ENCODE results near the gene BRPF1.

BRPF1 gene

GRCh38 chr3:9730657-9731205, 804 bp upstream of the BRPF1 start:
- peak in 8 of 51 donors; percentile 57 to 89 (median 76) for DNase-seq

DNA sequence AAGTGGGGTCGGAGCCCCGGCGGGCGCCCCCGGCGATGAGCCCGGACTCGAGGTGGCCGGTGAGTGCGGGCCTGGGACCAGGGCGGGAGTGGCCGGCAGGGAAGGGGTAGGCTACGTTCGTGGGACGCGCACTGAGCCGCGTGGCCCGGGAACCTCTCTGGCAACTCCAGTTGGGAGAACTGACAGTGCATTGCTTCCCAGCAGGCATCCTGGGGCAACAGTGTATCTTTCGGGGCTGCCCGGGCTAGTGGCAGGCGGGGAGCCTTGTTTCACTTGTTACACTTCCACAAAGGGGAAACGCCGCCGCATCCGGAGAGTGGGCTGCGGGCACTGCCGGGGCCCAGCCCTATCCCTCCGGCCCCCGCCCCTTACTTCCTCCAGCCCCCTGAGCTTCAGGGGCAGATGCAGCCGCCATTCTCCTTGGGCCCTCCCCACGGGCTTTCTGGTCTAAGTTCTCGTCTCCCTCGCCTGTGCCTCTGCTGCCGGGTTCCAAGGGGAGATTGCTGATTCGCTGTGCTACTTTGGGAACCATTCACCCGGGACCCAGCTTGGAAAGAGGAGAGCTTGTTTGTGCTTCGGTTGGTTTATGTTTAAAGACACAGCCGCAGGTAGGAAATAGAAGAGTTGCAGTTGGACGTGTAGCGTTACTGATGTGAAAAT, 675 bp downstream of the BRPF1 start:
- peak in 1 of 51 donors; percentile 40 for DNase-seq

GRCh38 chr3:9732740-9733115, 1.2 kb downstream of the BRPF1 start:
- peak in 2 of 51 donors; percentile 6 to 26 for DNase-seq

GRCh38 chr3:9736831-9737230, 5.3 kb downstream of the BRPF1 start:
- peak in 2 of 51 donors; percentile 38 to 41 for DNase-seq

DNA sequence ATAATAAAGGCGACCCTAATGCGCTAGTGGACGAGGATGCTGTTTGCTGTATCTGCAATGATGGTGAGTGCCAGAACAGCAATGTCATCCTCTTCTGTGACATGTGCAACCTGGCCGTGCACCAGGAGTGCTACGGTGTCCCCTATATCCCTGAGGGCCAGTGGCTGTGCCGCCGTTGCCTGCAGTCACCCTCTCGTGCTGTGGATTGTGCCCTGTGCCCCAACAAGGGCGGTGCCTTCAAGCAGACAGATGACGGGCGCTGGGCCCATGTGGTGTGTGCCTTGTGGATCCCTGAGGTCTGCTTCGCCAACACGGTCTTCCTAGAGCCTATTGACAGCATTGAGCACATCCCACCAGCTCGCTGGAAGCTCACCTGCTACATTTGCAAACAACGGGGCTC, 7.6 kb downstream of the BRPF1 start:
- DNase-seq: no peak

GRCh38 chr3:9742560-9742959, 11.0 kb downstream of the BRPF1 start:
- DNase-seq: no peak

DNA sequence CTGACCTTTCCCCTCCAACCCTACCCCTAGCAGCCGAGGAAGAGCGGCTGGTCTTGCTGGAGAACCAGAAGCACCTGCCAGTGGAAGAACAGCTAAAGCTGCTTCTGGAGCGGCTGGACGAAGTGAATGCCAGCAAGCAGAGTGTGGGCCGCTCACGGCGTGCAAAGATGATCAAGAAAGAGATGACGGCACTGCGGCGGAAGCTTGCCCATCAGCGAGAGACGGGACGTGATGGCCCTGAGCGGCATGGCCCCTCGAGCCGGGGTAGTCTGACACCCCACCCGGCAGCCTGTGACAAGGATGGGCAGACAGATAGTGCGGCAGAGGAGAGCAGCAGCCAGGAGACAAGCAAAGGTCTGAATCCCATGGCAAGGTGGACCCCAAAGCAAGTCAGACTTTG, 12.0 kb downstream of the BRPF1 start:
- DNase-seq: no peak

DNA sequence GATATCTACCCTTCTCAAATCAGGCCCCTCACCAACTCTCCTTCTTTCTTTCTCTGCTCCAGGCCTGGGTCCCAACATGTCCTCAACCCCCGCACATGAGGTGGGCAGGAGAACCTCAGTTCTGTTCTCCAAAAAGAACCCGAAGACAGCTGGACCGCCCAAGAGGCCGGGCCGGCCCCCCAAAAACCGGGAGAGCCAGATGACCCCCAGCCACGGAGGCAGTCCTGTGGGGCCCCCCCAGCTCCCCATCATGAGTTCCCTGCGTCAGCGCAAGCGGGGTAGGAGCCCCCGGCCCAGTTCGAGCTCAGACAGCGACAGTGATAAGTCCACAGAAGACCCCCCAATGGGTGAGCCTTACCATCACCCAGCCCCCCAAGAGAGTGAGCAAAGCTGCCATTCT, 12.6 kb downstream of the BRPF1 start:
- DNase-seq: no peak

GRCh38 chr3:9745521-9745920, 14.0 kb downstream of the BRPF1 start:
- DNase-seq: no peak

DNA sequence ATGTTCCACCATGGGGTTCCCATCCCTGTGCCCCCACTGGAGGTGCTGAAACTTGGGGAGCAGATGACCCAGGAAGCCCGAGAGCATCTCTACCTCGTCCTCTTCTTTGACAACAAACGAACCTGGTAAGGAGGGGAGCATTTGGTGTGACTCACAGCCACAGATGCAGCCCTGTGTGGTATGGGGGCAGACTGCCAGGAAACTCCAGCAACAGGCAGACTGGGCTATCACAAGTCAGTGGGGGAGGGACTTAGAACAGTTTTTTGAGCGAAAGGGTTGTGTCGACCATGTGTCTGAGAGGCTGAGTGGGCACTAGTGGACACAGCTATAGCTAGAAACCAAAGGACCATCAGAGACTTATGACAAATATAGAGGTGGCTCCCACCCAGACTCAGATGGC, 14.8 kb downstream of the BRPF1 start:
- DNase-seq: peak in 1 of 51 donors; percentile 35

GRCh38 chr3:9747267-9747666, 15.7 kb downstream of the BRPF1 start:
- no peak for DNase-seq

GRCh38 chr3:9748031-9748430, 16.5 kb downstream of the BRPF1 start:
- DNase-seq: no peak

- DNase-seq: no peak
Measured at GRCh38 chr3:9749296-9749644, 17.7 kb downstream of the BRPF1 start.

- peak; percentile 69 to 98 (median 94) for DNase-seq
Measured at GRCh38 chr3:9749645-9750555, 18.4 kb downstream of the BRPF1 start, which contains the start of gene OGG1. OGG1 (plus strand) TSS chr3:9749952; CDS start chr3:9750287, 335 bp downstream.

- DNase-seq: no peak
Measured at GRCh38 chr3:9750556-9751411, 19.2 kb downstream of the BRPF1 start.

GRCh38 chr3:9754678-9755077, 23.1 kb downstream of the BRPF1 start:
- DNase-seq: no peak

- no peak for DNase-seq
Measured at GRCh38 chr3:9757427-9757826, 25.9 kb downstream of the BRPF1 start.

DNA sequence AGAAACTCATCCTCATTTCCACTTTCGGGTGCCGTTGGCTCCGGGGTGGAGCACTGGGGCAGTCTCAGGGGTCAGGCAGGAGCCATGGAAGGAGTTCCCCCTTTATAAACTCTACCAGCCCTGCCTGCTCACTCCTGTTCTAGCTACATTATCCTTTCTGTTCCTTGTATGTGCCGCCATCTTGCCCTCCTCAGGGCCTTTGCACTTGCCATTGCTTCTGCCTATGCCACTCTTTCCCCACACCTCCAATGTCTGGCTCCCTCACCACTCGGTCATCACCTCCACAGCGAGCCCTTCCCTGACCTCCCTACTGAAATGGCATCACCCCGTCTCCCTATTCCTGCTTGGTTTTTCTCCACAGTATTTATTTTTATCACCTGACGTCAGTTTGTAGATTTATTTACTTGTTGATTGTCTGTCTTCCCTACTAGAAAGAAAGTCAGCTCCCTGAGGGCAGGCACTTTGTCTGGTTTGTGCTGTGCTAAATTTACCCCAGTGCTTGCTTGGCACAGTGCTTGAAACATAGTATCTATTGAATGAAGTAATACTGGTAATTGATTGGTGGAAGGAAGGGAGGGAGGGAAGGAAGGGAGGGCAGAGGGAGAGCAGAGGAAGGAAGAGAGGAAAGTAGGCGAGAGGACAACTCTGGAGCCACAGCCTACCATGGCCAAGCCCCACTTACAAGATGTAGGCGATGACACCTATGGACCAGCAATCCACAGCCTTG, 29.4 kb downstream of the BRPF1 start:
- DNase-seq: no peak

DNA sequence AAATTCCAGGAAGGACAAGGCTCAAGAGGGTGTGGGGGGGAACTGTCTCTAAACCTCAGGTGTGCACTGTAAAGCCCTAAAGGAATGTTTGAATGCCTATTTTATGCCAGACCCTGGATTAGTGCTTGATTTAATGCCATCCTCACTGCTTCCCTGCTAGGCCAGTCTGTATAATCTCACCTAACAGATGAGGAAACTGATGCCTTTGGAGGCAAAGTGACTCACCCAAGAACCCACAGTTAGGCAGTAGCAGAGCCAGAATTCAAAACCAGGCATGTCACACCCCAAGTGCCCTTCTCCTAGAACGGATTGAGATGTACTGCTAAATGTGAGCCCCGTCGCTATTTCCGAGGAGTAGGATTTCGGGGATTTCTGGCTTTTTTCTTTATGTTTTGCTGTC, 30.4 kb downstream of the BRPF1 start:
- no peak for DNase-seq

DNA sequence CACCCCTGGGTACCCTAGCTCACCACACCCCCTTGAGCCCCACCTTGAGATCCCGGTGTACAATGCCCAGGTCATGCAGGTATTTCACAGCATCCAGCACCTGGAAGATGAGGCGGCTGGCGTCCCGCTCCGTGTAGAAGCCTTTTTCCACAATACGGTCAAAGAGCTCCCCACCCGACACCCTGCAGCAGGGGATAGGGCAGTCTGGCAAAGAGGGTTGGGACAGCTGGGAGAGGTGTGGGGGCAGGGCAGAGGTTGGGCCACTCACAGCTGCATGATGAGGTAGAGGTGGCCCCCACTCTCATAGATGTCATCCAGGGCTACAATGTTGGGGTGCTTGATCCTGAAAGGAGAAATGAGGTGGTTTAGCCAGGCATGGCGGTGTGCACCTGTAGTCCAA, 31.3 kb downstream of the BRPF1 start:
- DNase-seq: no peak

- DNase-seq: no peak
Measured at GRCh38 chr3:9765865-9766264, 34.3 kb downstream of the BRPF1 start.

Measured in hypothalamus (tissue), 51 donors.